Measurements from ENCODE around the gene EDA.
A peak's percentile ranks its signal among the peaks of the same experiment; 100 is the strongest.

Gene EDA

GRCh38 chrX:69615779-69616456 lies at the start of gene EDA:
EDA (plus strand) TSS chrX:69616113.
- peak; percentile 83 to 95 for DNase-seq

GRCh38 chrX:69568828-69569227 lies 47.1 kb upstream of the EDA start:
- DNase-seq: no peak

GRCh38 chrX:69597399-69597798 lies 18.5 kb upstream of the EDA start:
- no peak for DNase-seq

GRCh38 chrX:69600182-69600581 lies 15.7 kb upstream of the EDA start:
- no peak for DNase-seq

- no peak for DNase-seq
These were observed 12.2 kb upstream of the EDA start for GRCh38 chrX:69603566-69604194.

GRCh38 chrX:69605521-69605920 lies 10.4 kb upstream of the EDA start:
- DNase-seq: no peak

- no peak for DNase-seq
These were observed 8.3 kb upstream of the EDA start for GRCh38 chrX:69607616-69608015.

GRCh38 chrX:69613946-69614345 lies 2.0 kb upstream of the EDA start:
- DNase-seq: no peak

GRCh38 chrX:69614886-69615285 lies 1.0 kb upstream of the EDA start:
- no peak for DNase-seq

GRCh38 chrX:69615342-69615741 lies 571 bp upstream of the EDA start:
- no peak for DNase-seq

GRCh38 chrX:69616457-69617203 lies 717 bp downstream of the EDA start:
- peak; percentile 4 to 71 for DNase-seq

GRCh38 chrX:69618803-69619202 lies 2.9 kb downstream of the EDA start:
- peak in 1 of 2 experiments; percentile 20 for DNase-seq

- DNase-seq: no peak
These were observed 10.2 kb downstream of the EDA start for GRCh38 chrX:69626129-69626528.

- no peak for DNase-seq
These were observed 11.8 kb downstream of the EDA start for GRCh38 chrX:69627744-69628143.

GRCh38 chrX:69630147-69630546 lies 14.2 kb downstream of the EDA start:
- no peak for DNase-seq

- no peak for DNase-seq
These were observed 48.8 kb downstream of the EDA start for GRCh38 chrX:69664693-69665092.

GRCh38 chrX:69670001-69670555 lies 54.2 kb downstream of the EDA start:
- no peak for DNase-seq

GRCh38 chrX:69674891-69675290 lies 59.0 kb downstream of the EDA start:
- DNase-seq: no peak

- no peak for DNase-seq
These were observed 89.9 kb downstream of the EDA start for GRCh38 chrX:69705818-69706217.

GRCh38 chrX:69718102-69718501 lies 102.2 kb downstream of the EDA start:
- DNase-seq: no peak

- no peak for DNase-seq
These were observed 108.4 kb downstream of the EDA start for GRCh38 chrX:69724307-69724706.

GRCh38 chrX:69740317-69740716 lies 124.4 kb downstream of the EDA start:
- DNase-seq: no peak

- DNase-seq: no peak
These were observed 125.8 kb downstream of the EDA start for GRCh38 chrX:69741721-69742120.

GRCh38 chrX:69746051-69746450 lies 130.1 kb downstream of the EDA start:
- DNase-seq: no peak

Data from NCI-H446 (cell line).